HG03045 (cell line): Measurements from ENCODE around the gene INPP5A.

Experiments
- ATAC-seq: cut with Tn5 transposase; IDR thresholded peaks from one replicate; pipeline ENCODE4 v1.9.1; 2021; ENCODE audit warnings: mild to moderate bottlenecking, moderate library complexity; ENCODE audit not compliant: unreplicated experiment

Gene INPP5A

GRCh38 chr10:132776186-132776585 lies 238.6 kb downstream of the INPP5A start:
- no peak for ATAC-seq

DNA sequence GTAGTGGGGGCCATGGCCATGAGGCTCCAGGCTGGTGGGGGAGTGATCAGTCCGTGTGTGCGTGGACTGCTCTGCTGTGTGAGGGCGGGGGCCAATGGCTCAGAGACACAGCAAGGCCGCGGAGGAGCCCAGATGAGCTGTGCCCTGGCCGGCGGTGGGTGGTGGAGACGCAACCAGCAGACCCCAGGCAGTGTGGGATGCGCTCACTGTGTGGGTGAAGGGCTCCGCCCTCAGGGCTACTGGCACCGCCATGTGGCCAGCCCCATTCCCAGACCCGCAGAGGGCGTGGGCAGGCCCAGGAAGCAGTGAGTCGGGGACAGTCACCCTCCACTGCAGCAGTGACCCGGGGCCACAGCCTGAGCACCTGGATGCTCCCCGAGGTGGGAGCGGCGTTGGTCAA lies 239.2 kb downstream of the INPP5A start:
- no peak for ATAC-seq

DNA sequence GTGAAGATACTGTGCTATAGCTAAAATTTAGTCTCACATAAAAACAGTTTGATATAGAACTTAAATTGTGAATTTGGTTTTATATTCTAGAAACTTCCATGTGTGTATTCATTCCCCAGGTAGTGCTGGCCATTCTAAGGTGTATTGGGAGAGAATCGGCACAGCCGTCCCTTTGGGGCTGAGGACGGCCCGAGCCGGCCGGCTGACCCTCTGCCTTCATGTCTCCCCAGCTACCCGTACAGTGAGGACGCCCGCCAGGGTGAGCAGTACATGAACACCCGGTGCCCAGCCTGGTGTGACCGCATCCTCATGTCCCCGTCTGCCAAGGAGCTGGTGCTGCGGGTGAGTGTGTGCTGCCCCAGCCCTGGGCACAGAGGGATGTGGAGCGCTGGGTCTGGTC lies 239.9 kb downstream of the INPP5A start:
- no peak for ATAC-seq

DNA sequence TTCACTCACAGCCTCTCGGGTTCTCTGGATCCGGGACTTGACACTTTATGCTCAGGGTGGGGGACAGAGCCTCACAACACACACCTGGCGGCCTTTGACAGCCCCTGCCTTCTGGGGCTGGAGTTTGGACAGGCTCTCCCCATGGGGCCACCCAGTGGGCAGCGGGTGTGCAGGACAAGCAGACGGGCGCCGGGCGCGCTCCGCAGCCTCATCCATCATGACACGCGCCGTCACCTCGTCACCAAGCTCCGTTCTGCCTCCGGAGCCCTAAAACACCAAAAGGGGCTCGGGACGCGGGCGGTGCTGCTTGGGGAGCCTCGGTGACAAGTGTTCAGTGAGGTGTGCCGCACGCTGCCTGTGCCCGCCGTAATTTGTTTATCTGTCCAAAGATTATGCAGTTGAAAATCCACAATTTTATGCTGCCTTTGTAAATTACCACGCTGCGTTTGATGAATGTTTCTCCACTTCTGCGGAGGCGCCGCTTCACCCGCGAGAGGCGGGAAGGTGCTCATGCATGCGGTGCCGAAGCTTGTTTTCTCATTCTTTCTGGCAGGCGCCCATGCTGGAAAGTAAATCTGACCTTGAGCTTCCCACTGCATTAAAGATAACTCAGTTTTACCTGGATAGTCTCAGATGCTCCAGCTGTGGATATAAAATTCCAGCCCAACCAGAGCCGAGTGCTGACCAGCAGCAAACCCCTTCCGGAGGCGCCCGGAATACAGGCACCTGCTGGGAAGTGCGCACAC lies 242.1 kb downstream of the INPP5A start:
- no peak for ATAC-seq

- ATAC-seq: no peak
These were observed 242.8 kb downstream of the INPP5A start for GRCh38 chr10:132780356-132780755.

GRCh38 chr10:132781556-132781955 lies 244.0 kb downstream of the INPP5A start:
- no peak for ATAC-seq

- ATAC-seq: no peak
These were observed 245.8 kb downstream of the INPP5A start for GRCh38 chr10:132783165-132783939.

DNA sequence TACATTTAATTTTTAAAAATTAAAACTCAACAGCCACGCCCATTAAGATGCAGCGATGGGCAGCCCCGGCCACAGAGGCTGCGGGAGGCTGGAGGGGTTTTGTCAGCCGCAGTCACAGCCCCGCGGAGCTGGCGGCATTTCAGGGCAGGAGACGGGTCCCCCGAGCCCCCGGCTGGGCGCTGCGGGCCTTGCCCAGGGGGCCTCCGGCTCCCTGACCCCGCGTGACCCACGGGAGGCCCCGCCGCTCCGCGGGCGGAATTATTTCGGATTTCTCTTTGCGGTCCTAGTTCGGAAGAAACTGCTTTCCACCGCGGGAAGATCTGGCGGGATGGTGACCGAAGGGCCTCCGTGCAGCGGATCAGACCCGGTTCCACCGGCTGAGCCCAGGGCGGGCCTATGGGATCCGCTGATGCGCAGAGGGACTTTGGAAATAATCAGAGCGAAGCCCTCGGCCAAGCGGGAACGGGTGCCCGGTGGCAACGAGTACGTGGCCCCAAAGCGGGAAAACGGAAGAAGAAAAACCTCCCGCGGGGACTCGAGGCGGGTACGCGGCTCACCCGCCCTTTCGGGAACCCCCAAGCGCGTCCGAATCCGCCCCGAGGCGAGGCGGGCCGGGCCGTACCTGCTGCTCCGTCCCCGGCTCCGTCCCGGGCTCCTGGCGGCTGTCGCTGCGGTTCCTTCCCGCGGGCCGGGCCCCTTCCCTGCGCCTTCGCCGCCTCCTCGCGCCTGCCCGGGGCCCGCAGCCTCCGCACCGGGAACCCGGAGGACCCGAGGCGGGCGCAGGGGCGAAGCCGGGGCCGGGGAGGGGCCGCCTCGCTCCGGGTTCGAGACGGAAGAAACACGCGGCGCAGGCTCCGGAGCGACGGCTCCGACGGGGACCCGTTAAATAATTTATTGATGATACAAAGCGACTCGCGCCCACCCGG lies 246.6 kb downstream of the INPP5A start:
- ATAC-seq: no peak

DNA sequence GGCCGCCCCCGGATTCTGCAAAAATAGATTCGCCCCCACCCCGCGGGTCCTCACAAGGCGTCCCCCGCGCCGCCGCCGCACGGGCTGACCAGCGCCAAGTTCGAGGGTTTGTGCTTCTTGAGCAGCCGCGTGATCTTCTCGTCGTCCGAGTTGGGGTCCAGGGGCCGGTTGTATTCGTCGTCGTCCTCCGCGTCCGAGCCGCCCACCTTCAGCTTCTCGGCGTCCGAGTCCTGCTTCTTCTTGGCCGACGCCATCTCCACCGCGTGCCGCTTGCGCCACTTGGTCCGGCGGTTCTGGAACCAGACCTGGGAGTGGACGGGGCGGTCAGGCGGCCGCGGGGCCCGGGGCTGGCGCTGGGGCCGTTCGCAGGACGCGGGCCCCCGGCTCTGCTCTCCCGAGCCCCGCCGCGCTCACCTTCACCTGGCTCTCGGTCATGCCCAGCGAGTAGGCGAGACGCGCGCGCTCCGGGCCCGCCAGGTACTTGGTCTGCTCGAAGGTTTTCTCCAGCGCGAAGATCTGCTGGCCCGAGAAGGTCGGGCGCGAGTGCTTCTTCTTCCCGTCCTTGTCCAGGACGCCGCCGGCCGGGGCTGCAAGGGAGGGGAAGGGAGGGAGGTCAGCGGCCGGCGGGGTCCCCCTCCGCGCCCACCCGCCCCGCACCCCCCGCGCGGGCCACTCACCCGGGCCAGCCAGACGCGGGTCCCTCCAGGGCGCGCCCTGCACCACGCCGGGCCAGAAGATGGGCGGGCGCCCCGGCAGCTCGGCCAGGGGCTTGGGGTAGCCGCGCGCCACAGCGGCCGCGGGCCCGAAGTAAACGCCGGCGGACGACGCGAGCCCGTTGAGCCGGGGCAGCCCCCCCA lies 247.5 kb downstream of the INPP5A start:
- no peak for ATAC-seq

DNA sequence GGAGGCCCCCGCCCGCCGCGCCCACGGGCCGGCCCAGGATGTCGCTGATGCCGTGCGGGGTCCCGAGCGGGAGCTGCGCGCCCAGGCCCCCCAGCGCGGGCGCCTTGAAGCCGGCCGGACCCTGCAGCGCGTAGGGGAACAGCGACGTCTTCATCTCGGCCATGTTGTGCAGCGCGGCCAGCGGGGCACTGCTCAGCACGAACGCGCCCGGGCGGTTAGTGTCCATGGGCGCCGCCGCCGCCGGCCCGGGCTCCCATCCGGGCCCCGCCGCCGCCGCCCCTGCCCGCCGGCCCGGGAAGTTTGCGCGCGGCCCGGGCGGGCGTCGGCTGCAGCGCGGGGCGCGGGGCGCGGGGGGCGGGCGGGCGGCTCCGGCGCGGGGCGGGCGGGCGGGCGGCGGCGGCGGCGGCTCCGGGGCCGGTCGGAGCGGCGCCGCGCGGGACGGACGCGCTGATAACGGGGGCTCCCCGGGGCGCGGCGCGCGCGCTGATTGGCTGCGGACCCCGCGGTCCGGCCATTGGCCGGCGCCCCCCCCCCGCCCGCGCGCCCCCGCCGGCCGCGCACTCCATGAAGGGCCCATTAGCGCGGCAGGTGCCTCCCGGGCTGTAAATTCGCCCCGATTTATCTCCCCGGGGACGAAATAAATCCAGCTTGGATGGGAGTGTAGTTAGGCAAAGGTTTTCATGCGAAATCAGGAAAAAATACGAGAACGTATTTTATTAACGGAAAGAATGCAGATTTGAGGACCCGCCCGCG lies 248.3 kb downstream of the INPP5A start, which contains the start of gene NKX6-2:
Gene NKX6-2 (minus strand): TSS at position 425 of the 753 bp plus-strand sequence. CDS start 199 bp downstream, at position 226.
- ATAC-seq: no peak

DNA sequence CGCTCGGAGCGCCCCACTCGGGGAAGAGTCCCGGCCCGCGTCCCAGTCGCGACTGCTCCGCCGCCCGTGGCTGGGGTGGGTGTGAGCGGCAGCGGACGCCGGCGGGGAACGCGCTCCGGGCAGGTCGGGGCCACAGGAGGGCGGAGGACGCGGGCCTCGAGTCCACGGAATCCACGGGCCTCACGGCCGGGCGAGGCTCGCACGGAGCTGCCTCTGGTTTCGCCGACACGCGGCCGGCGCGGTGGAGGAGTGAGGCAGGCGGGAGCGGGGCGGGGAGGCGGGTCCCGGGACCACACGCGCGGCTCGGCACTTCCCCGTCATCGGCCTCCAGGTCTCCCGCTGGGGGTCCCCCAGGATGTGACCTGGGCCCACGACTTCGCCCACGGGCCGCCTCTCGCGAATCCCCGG lies 248.9 kb downstream of the INPP5A start:
- no peak for ATAC-seq

GRCh38 chr10:132786884-132787494 lies 249.4 kb downstream of the INPP5A start:
- ATAC-seq: no peak

- ATAC-seq: no peak
These were observed 250.1 kb downstream of the INPP5A start for GRCh38 chr10:132787495-132788179.

- no peak for ATAC-seq
These were observed 250.7 kb downstream of the INPP5A start for GRCh38 chr10:132788180-132788830.

DNA sequence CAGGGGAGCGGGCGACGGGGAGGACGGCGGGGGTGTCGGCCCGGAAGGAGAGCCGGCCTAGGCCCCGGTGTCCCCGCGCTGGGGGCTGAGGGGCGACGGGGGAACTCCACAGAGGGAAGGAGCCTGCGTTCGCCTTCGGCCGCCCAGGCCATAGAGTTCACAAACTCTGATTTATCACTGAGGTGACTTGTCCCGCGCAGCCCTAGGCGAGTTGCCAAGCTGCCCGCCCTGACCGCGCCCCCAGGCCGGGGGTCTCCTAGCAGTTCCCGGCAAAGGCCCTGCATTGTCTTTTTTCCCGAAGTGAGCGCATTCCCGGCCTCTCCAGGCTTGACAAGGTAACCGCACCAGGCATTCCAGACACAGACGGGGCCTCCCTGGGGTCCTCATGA lies 251.2 kb downstream of the INPP5A start:
- ATAC-seq: no peak

DNA sequence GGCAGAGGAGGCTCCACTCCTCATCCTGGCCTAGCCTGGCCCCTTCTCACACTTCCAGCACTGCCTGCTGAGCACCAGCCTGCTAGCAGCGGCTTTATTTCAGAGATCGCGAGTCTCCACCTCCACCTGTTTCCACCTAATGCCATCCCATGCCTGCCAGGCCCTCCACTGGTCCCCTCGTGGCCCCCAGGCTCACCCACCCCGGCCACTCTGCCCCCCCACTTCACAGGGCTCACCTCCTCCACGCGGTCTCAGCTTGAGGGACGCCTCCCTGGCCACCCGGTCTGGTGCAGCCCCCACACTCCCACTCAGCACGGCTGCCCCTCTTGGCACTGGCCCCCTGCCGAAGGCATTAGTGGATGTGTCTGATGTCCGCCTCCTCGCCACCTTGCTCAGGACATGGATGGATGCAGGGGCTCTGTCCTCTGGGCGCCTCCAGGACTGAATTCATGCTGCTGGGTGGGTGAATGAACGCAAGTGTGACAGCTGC lies 252.1 kb downstream of the INPP5A start:
- ATAC-seq: no peak

DNA sequence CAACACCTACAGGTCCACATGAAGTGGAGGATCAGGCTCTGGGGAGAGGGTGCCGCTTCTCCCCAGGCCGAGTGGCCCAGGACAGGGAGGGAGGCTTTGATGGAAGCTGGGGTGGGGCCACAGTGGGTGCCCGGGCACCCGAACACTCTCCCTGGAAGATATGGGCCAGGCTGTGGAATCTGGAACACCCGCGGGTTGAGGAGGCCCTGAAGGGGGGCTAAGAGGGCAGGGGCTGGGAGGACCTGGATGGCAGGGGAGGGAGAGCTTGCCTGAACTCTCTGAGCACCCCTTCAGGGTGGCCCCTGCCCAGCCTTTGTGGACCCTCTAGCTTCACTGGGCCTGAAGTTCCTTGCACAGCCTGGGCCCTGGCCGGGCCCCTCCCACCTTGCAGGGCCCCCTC lies 252.9 kb downstream of the INPP5A start:
- no peak for ATAC-seq
